Trophoblast cell (in vitro differentiated cells and primary cell): ENCODE data around the gene MXI1.

Experiments used
- DNase-seq, 2 donors: peaks; one replicate each; pipeline ENCODE4 v3.0.0-alpha.2; 2016
- H2AFZ ChIP-seq: 2 replicates; pipeline ENCODE4 v1.6.1; 2013; ENCODE audit warnings: low read length, moderate library complexity, mild to moderate bottlenecking; ENCODE audit not compliant: insufficient read depth, poor library complexity
- H2AK5ac ChIP-seq: 2 replicates; pipeline ENCODE4 v1.6.1; 2013; ENCODE audit warnings: mild to moderate bottlenecking, low read length
- H2BK120ac ChIP-seq: 2 replicates; pipeline ENCODE4 v1.6.1; 2013; ENCODE audit warnings: low read length, mild to moderate bottlenecking, moderate library complexity; ENCODE audit not compliant: insufficient read depth, poor library complexity
- H2BK12ac ChIP-seq: 2 replicates; pipeline ENCODE4 v1.6.1; 2013; ENCODE audit warnings: mild to moderate bottlenecking, low read length, moderate library complexity
- H2BK5ac ChIP-seq: 2 replicates; pipeline ENCODE4 v1.6.1; 2013; ENCODE audit warnings: low read length, low read depth, moderate library complexity, mild to moderate bottlenecking; ENCODE audit not compliant: poor library complexity
- H3K14ac ChIP-seq: 2 replicates; pipeline ENCODE4 v1.6.1; 2013; ENCODE audit warnings: mild to moderate bottlenecking, low read length
- H3K18ac ChIP-seq: 2 replicates; pipeline ENCODE4 v1.6.1; 2013; ENCODE audit warnings: mild to moderate bottlenecking, low read length
- H3K23ac ChIP-seq: 2 replicates; pipeline ENCODE4 v1.6.1; 2013; ENCODE audit warnings: low read length
- H3K27ac ChIP-seq: 2 replicates; pipeline ENCODE4 v1.5.1; 2013; ENCODE audit warnings: low read depth, mild to moderate bottlenecking, inconsistent platforms, low read length, moderate library complexity
- H3K27me3 ChIP-seq: 2 replicates; pipeline ENCODE4 v1.6.1; 2013; ENCODE audit warnings: inconsistent platforms, mild to moderate bottlenecking, low read length, moderate library complexity; ENCODE audit not compliant: insufficient read depth
- H3K36me3 ChIP-seq, 2 experiments: 1 replicate in 1 of 2; 2 replicates in 1 of 2; pipeline ENCODE4 v1.6.1; 2013; ENCODE audit warnings: low read length in 2 of 2, mild to moderate bottlenecking in 2 of 2, moderate library complexity in 1 of 2; ENCODE audit not compliant: insufficient read depth in 2 of 2, control insufficient read depth in 1 of 2
- H3K4ac ChIP-seq: 2 replicates; pipeline ENCODE4 v1.6.1; 2013; ENCODE audit warnings: low read depth, mild to moderate bottlenecking, low read length, moderate library complexity
- H3K4me1 ChIP-seq, 2 experiments: 1 replicate in 1 of 2; 2 replicates in 1 of 2; pipeline ENCODE4 v1.6.1; 2013; ENCODE audit warnings: low read length in 2 of 2, mild to moderate bottlenecking in 2 of 2, moderate library complexity in 1 of 2; ENCODE audit not compliant: insufficient read depth in 2 of 2, control insufficient read depth in 1 of 2
- H3K4me2 ChIP-seq: 2 replicates; pipeline ENCODE4 v1.6.1; 2013; ENCODE audit warnings: inconsistent platforms, mild to moderate bottlenecking, low read length, moderate library complexity
- H3K4me3 ChIP-seq: 2 replicates; pipeline ENCODE4 v1.5.1; 2013; ENCODE audit warnings: mild to moderate bottlenecking, low read depth, low read length, inconsistent platforms
- H3K79me1 ChIP-seq: one replicate; pipeline ENCODE4 v1.6.1; 2013; ENCODE audit warnings: low read length
- H3K79me2 ChIP-seq: 2 replicates; pipeline ENCODE4 v1.6.1; 2013; ENCODE audit warnings: low read length, mild to moderate bottlenecking; ENCODE audit not compliant: control insufficient read depth, insufficient read depth, poor library complexity
- H3K9ac ChIP-seq: 2 replicates; pipeline ENCODE4 v1.6.1; 2013; ENCODE audit warnings: mild to moderate bottlenecking, low read length
- H3K9me3 ChIP-seq: 2 replicates; pipeline ENCODE4 v1.6.1; 2013; ENCODE audit warnings: low read depth, mild to moderate bottlenecking, control low read depth, inconsistent platforms, low read length; ENCODE audit not compliant: insufficient read depth
- H4K12ac ChIP-seq: 2 replicates; pipeline ENCODE4 v1.6.1; 2013; ENCODE audit warnings: low read depth, mild to moderate bottlenecking, low read length, moderate library complexity
- H4K8ac ChIP-seq: 2 replicates; pipeline ENCODE4 v1.6.1; 2013; ENCODE audit warnings: low read depth, mild to moderate bottlenecking, low read length, moderate library complexity
- H4K91ac ChIP-seq: one replicate; pipeline ENCODE4 v1.6.1; 2013; ENCODE audit warnings: low read depth, mild to moderate bottlenecking, low read length, moderate library complexity
- WGBS: extraction: QIAGEN DNeasy Blood & Tissue Kit; methylation state at CpG from one replicate; pipeline ENCODE4 v1.1.7; 2013; ENCODE audit warnings: missing lambda C conversion rate; ENCODE audit not compliant: insufficient read length, insufficient coverage; ENCODE audit errors: extremely low coverage; 5-methylcytosine and 5-hydroxymethylcytosine counted together

Gene MXI1

DNA sequence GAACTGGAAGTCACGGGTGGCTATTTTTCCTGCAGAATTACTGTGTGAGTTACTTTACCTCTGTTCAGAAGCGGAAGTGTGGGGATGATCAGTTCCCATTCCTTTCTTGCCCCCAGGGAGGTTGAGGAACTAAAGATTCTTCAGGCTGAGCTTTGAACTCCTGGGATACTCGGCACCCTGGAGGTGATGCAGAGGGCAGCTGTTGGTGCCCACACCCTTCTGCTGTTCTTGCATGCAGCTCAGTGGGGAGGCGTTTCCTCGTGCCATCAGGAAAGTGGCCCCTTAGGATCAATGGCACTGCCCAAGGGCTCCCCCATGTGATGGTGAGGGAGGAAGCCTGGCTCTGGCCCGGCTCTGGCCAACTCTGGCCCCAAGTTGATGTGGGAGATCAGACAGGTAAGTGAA is 44.7 kb upstream of the MXI1 start:
- no peak overlapping the region for H3K4me2 ChIP-seq
- H3K27me3 ChIP-seq, result no peaks in the 10 kb centered on the region
- H3K9me3 ChIP-seq, result no peaks in the 10 kb centered on the region
- no peak overlapping the region for H2BK5ac ChIP-seq
- no peak overlapping the region for H2BK120ac ChIP-seq
- no peaks in the 10 kb centered on the region for H3K36me3 ChIP-seq
- peaks cover 9 to 15% of the 10 kb centered on the region in 2 experiments for H3K4me1 ChIP-seq
- H2BK12ac ChIP-seq, result no peak overlapping the region
- no peaks in the 10 kb centered on the region for H3K79me1 ChIP-seq
- H2AFZ ChIP-seq, result no peak overlapping the region
- WGBS, result no CpG with 5 or more reads among the region's 6 CpGs
- H3K4me3 ChIP-seq, result no peak overlapping the region
- no peak overlapping the region for H4K8ac ChIP-seq
- H4K12ac ChIP-seq, result no peak overlapping the region
- no peaks in the 10 kb centered on the region for H3K79me2 ChIP-seq
- no peak overlapping the region for H3K18ac ChIP-seq
- H3K27ac ChIP-seq, result peak overlapping the region; percentile 7
- H3K9ac ChIP-seq, result no peak overlapping the region
- no peak for DNase-seq
- no peak overlapping the region for H4K91ac ChIP-seq
- H3K14ac ChIP-seq, result no peak overlapping the region
- H3K4ac ChIP-seq, result peak overlapping the region; percentile 1
- no peak overlapping the region for H2AK5ac ChIP-seq
- peak overlapping the region; percentile 18 for H3K23ac ChIP-seq

DNA sequence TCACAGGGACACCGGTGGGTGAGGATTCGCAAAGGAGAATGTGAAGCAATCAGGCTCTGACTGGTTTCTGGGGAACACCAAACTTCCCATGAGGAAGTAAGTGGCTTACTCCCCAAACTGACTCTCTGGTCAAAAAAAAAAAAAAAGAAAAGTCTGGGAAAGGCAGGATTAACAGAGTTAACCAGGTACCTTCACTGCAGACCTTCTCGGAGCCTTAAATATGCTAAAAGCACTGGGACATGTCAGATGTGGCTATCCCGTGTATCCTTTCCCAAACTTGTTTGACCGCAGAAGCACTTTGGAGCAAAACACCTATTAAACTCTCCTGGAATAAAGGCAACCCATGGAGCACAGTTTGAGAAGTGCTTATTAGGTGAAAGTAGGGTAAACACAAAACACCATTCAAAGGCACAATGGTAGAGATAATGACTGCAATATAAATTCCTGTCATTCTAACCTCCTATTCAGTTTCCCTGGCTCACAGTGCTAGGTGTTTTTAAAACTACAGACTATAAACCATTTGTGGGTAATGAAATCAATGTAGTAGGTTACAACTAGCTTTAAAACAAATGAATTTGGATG is 44.1 kb upstream of the MXI1 start:
- Histone ChIP-seq H3K27ac (peak overlapping the region; percentile 7), H3K4me2 (no peak overlapping the region), H4K12ac (no peak overlapping the region)

DNA sequence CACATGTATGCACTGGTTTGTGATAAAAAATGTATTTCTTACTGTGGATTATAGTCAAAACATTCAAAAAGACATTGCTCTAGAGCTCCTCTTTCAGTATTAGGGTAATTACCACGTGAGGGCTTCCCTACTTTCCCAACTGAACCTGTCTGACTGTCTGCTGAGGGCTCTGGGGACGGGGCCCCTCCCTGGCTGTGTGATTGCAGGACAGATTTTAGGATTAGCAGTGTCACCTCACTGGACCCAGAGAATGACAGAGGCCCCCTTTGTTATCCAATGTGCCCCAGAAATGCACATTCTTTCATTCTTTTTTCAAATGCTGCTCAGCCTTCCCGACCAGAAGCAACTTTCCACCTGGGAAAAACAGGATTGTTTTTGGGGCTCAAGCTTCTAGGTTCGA is 43.6 kb upstream of the MXI1 start:
- no peak overlapping the region for H3K27ac ChIP-seq
- H3K79me2 ChIP-seq, result no peaks in the 10 kb centered on the region
- H3K4me3 ChIP-seq, result no peak overlapping the region
- H3K27me3 ChIP-seq, result no peaks in the 10 kb centered on the region
- H3K9ac ChIP-seq, result no peak overlapping the region
- H3K36me3 ChIP-seq, result no peaks in the 10 kb centered on the region
- H3K4me2 ChIP-seq, result no peak overlapping the region
- H2AFZ ChIP-seq, result no peak overlapping the region
- DNase-seq, result no peak
- H3K4ac ChIP-seq, result no peak overlapping the region
- no peak overlapping the region for H3K14ac ChIP-seq
- no peaks in the 10 kb centered on the region for H3K79me1 ChIP-seq
- H3K23ac ChIP-seq, result no peak overlapping the region
- H2BK5ac ChIP-seq, result no peak overlapping the region
- H4K8ac ChIP-seq, result no peak overlapping the region
- H4K91ac ChIP-seq, result no peak overlapping the region
- WGBS, result no CpG with 5 or more reads among the region's 4 CpGs
- H4K12ac ChIP-seq, result no peak overlapping the region
- no peaks in the 10 kb centered on the region for H3K9me3 ChIP-seq
- H2BK120ac ChIP-seq, result no peak overlapping the region
- no peak overlapping the region for H2AK5ac ChIP-seq
- no peak overlapping the region for H3K18ac ChIP-seq
- no peak overlapping the region for H2BK12ac ChIP-seq
- H3K4me1 ChIP-seq, result peaks cover 4 to 12% of the 10 kb centered on the region in 2 experiments

More for the DNA sequence above, 44.1 kb upstream of the MXI1 start:
- DNase-seq, result no peak
- no peak overlapping the region for H4K91ac ChIP-seq
- H3K4me1 ChIP-seq, result peaks cover 6 to 10% of the 10 kb centered on the region in 2 experiments
- no peak overlapping the region for H3K18ac ChIP-seq
- no peak overlapping the region for H3K4ac ChIP-seq
- no peaks in the 10 kb centered on the region for H3K9me3 ChIP-seq
- no peak overlapping the region for H3K4me3 ChIP-seq
- H3K79me1 ChIP-seq, result no peaks in the 10 kb centered on the region
- H4K8ac ChIP-seq, result no peak overlapping the region
- H2BK120ac ChIP-seq, result no peak overlapping the region
- no peak overlapping the region for H3K9ac ChIP-seq
- H3K14ac ChIP-seq, result no peak overlapping the region
- no peak overlapping the region for H2AFZ ChIP-seq
- no peak overlapping the region for H2AK5ac ChIP-seq
- H2BK12ac ChIP-seq, result no peak overlapping the region
- no peaks in the 10 kb centered on the region for H3K36me3 ChIP-seq
- WGBS, result no CpG with 5 or more reads among the region's 5 CpGs
- peak overlapping the region; percentile 18 for H3K23ac ChIP-seq
- H2BK5ac ChIP-seq, result no peak overlapping the region
- no peaks in the 10 kb centered on the region for H3K27me3 ChIP-seq
- H3K79me2 ChIP-seq, result no peaks in the 10 kb centered on the region

DNA sequence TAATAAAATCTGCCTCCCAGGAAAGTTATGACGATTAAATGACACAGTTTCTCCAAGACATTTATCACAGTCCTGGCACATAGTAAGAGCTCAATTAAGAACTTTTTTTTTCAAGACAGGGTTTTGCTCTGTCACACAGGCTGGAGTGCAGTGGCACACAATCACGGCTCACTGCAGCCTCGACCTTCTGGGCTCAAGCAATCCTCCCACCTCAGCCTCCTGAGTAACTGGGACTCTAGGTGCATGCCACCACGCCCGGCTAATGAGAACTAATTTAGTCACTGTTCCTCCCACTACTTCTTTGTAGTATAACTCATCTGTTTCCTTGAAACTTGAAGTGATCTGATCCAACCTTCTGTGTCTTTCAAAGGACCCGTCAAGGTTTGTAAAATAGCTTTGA is 42.2 kb upstream of the MXI1 start:
- Histone ChIP-seq H2AFZ (no peak overlapping the region), H3K9ac (no peak overlapping the region), H2AK5ac (no peak overlapping the region), H3K79me1 (no peaks in the 10 kb centered on the region), H3K14ac (no peak overlapping the region), H3K4me3 (no peak overlapping the region), H3K4me1 (peaks cover 4 to 12% of the 10 kb centered on the region in 2 experiments), H3K36me3 (no peaks in the 10 kb centered on the region), H4K12ac (no peak overlapping the region), H3K9me3 (no peaks in the 10 kb centered on the region), H3K4me2 (no peak overlapping the region), H3K27ac (no peak overlapping the region), H2BK120ac (no peak overlapping the region), H2BK12ac (no peak overlapping the region), H3K27me3 (no peaks in the 10 kb centered on the region), H4K91ac (no peak overlapping the region), H3K79me2 (no peaks in the 10 kb centered on the region), H4K8ac (no peak overlapping the region), H3K23ac (no peak overlapping the region), H3K4ac (no peak overlapping the region), H2BK5ac (no peak overlapping the region), H3K18ac (no peak overlapping the region)
- WGBS, result no CpG with 5 or more reads among the region's 6 CpGs
- DNase-seq, result no peak
